T47D (cell line): ENCODE measurements around the gene CEP78.

Experiments used
- DNase-seq, 2 experiments: peaks; one replicate each; pipeline versions ENCODE4 v3.0.0 to v3.0.0-alpha.2; 2011 to 2012; ENCODE audit warnings: low read depth in 1 of 2, low spot score in 1 of 2
- JUND ChIP-seq: IDR thresholded peaks from 2 replicates; pipeline ENCODE4 v1.6.1; 2012; ENCODE audit warnings: low read depth
- in situ Hi-C: cut with HindIII; loops from 2 replicates; pipeline ENCODE4 v1.10.0; 2016; ENCODE audit warnings: low sequenced_read_pairs, low pct_unique_long_range_greater_than_20kb

The CEP78 gene

GRCh38 chr9:78295731-78296130 is 59.9 kb downstream of the CEP78 start:
- in situ Hi-C loops = no loop called here
- no peak for DNase-seq
- TF ChIP-seq JUND = no peak

GRCh38 chr9:78296201-78296892 is 60.5 kb downstream of the CEP78 start:
- peak in 1 of 2 experiments; percentile 28 for DNase-seq
- in situ Hi-C loops = no loop called here
- TF ChIP-seq JUND = no peak

GRCh38 chr9:78296893-78297671 is 61.2 kb downstream of the CEP78 start, which contains the start of gene PSAT1:
Gene PSAT1 (plus strand): TSS chr9:78297125. CDS start chr9:78297211, 86 bp downstream.
- in situ Hi-C loops = no loop called here
- no peak for TF ChIP-seq JUND
- DNase-seq = peak; percentile 83 to 87

GRCh38 chr9:78297672-78297961 is 61.7 kb downstream of the CEP78 start:
- DNase-seq = no peak
- no peak for TF ChIP-seq JUND
- in situ Hi-C loops = no loop called here

- TF ChIP-seq JUND = no peak
- DNase-seq = no peak
- in situ Hi-C loops = no loop called here
These were observed 62.3 kb downstream of the CEP78 start for GRCh38 chr9:78298046-78298765.

GRCh38 chr9:78300209-78300608 is 64.3 kb downstream of the CEP78 start:
- TF ChIP-seq JUND = no peak
- no peak for DNase-seq
- in situ Hi-C loops = no loop called here

GRCh38 chr9:78301466-78301865 is 65.6 kb downstream of the CEP78 start:
- in situ Hi-C loops = no loop called here
- DNase-seq = no peak
- no peak for TF ChIP-seq JUND

GRCh38 chr9:78303377-78304062 is 67.6 kb downstream of the CEP78 start:
- TF ChIP-seq JUND = no peak
- DNase-seq = no peak
- in situ Hi-C loops = no loop called here

GRCh38 chr9:78304357-78304756 is 68.5 kb downstream of the CEP78 start:
- in situ Hi-C loops = no loop called here
- DNase-seq = no peak
- no peak for TF ChIP-seq JUND

- no peak for DNase-seq
- in situ Hi-C loops = no loop called here
- TF ChIP-seq JUND = no peak
These were observed 70.6 kb downstream of the CEP78 start for GRCh38 chr9:78306222-78307076.

GRCh38 chr9:78307360-78307759 is 71.5 kb downstream of the CEP78 start:
- no peak for TF ChIP-seq JUND
- in situ Hi-C loops = no loop called here
- DNase-seq = no peak

- in situ Hi-C loops = no loop called here
- no peak for TF ChIP-seq JUND
- no peak for DNase-seq
These were observed 73.2 kb downstream of the CEP78 start for GRCh38 chr9:78309066-78309465.
